Suppressor macrophage (primary cell): ENCODE measurements around the gene TERB1.
"Not testable (repeated sequence)": the region's sequence is repeated elsewhere in the genome, so short reads cannot be mapped to it uniquely, and the experiment has no call there.

ENCODE experiments used
- DNase-seq, 4 experiments: peaks; one replicate each; pipeline ENCODE4 v3.0.0-alpha.2; 2020 to 2022

Gene TERB1

DNA sequence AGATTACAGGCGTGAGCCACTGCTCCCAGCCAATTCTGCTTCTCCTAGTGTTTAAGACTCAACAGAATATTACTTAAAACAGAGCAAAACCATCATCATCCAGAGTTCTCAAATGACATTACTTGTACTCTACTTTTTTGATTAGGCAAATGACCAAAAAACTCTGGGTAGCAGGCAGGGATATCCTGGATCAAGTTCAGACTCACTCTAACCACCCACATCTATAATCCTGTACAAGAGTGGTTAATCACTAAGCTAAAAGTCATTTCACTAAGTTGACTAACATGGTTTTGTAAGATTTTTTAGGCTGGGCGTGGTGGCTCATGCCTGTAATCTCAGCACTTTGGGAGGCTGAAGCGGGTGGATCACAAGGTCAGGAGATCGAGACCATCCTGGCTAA lies 22.6 kb upstream of the TERB1 start:
- no peak for DNase-seq

DNA sequence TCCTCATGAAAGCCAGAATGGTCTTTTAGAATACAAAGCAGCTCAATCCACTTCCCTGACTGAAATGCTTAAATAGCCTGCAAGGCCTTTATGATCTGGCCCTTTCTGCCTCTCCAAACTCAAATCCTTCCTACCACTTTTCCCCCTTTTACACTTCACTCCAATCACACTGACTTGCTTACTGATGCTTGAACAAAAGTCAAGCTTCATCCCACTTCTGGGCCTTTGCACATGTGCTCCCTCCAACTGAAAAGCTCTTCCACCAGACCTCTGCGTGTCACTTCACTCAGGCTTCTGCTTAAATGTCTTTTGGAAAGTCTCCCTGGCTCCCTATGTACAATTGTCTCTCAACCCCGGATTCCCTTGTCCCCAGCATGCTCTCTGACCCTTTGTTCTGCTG lies 13.3 kb upstream of the TERB1 start:
- no peak for DNase-seq

DNA sequence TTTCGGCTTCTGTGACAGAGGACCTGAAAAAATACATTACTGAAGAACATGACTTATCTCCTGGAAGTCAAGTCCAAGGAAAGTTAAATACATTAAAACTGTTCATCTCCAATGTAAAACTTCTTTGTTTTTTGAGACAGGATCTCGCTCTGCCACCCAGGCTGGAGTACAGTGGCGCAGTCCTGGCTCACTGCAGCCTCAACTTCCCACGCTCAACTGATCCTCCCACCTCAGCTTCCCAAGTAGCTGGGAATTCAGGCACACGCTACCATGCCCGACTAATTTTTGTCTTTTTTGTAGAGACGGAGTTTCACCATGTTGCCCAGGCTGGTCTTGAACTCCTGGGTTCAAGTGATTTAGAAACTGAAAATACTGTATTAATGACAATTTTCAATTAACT lies 9.7 kb upstream of the TERB1 start:
- DNase-seq: no peak

GRCh38 chr16:66810391-66810790 lies 9.0 kb upstream of the TERB1 start:
- no peak for DNase-seq

- DNase-seq: no peak
These were observed 8.4 kb upstream of the TERB1 start for GRCh38 chr16:66809765-66810164.

DNA sequence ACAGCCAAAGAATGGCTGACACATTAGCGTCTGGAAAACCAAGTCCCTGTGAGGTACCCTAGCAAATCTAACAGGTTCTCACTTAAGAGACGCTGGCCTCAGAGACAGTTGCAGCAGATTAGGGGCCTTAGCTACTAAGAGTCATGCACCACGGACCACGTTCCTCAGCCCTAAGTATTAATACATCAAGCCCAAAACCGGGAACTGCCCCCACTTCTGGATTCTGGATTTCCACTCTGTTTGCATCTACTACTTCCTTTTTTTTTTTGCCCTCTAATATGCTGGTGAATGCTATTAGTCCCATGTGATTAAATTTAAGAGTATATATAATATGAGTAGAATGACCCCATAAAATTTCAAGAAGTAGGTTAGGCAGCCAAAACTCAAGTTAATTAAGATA lies 775 bp upstream of the TERB1 start:
- DNase-seq: peak; percentile 40 to 69 (median 62)

DNA sequence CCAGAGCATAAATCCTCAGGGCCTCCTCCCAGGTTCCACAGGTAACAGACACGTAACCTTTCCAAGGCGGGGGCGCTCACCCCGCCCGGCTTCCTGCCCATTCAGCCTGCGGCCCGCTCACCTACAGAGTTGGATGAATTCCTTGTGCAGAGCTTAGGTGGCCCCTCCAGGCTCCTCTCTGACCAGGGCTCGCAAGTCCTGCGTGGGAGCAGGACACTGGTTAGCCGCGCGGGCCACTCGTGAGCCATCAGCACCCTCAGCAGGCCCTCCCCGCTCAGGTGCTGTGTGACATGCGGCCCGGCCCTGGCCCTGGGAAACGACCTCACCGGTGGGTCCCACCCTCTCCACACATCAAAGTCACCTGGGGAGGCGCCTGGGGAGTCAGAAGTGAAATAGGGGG lies 528 bp downstream of the TERB1 start:
- no peak for DNase-seq

GRCh38 chr16:66798161-66798560 lies 3.2 kb downstream of the TERB1 start:
- no peak for DNase-seq

- not testable (repeated sequence) for DNase-seq
These were observed 7.4 kb downstream of the TERB1 start for GRCh38 chr16:66793984-66794383.

DNA sequence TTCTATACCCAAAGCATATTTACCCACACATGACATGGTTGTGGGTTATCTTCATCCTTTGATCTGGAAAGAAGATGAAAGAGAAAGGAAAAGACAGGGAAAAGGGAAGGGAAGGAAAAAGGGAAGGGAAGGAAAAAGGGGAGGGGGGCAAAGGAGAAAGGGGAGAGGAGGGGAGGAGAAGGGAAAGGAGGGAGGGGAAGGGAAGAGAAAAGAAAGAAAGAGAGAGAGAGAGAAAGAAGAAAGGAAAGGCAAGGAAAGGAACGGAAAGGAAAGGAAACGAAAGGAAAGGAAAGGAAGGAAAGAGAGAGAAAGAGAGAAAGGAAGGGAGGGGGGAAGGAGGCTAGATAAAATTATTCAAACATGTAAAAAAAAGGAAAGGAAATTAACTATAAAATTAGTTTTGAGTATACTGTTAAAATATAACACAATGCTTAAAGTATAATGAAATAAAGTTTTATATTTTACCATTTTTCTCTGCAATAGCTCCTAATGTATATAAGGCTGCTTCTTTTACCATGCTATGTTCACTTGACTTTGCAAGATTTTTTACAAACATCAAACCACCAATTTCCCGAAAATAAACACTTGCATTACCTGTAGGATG lies 11.2 kb downstream of the TERB1 start:
- DNase-seq: no peak

DNA sequence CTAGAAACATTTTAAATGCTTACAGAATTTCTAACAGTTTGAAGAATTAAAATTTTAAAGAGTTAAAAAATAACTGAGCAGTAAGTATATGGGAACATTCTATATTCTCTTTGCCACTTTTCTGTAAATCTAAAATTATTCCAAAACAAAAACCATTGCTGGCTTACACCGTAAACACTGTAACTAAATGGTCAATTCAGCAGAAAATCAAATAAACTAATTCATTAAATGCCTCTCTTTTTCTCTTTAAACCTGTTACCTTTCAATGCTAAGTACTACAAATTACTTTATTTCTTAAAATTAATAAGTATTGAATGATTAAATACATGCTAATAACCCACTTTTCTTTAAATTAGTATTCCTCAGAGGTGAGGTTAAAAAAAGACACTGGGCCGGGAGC lies 14.0 kb downstream of the TERB1 start:
- no peak for DNase-seq

DNA sequence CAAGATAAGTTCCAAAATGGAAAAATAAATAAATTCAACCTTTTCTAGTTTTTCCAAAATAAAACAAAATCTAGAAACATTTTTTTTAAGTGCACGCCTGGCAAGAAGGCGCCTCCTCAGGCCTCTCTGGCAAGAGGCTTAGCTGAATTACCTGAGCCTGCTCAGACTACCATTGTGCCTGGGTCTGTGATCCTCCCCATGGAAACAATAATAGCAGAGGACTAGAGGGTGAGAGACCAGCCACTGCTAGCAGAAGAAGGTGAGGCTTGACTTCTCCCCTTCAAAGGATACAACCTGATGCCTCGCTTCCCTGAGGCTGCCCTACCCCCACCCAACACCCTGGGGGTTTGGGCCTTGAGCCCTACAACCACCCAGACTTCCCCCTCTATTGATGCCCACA lies 14.8 kb downstream of the TERB1 start:
- no peak for DNase-seq

- no peak for DNase-seq
These were observed 24.9 kb downstream of the TERB1 start for GRCh38 chr16:66776457-66776856.

DNA sequence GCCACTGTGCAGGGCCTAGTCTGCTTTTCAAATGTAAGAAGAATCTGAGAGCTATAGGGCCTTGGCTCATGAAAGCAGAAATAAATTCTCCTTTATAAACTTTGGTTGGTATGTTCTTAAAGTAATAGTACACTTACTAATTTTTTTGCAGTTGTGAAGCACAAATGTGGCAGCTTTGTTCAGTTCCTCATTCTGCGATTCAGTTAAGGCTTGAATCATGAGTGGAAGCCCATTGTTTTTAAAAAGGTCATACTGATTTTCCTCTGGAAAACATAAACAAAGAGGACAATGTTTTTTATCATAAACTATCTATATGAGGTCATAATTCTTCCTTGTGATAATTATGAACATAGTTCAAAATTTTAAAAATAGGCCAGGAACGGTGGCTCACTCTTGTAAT lies 26.4 kb downstream of the TERB1 start:
- peak in 2 of 4 experiments; percentile 25 for DNase-seq

DNA sequence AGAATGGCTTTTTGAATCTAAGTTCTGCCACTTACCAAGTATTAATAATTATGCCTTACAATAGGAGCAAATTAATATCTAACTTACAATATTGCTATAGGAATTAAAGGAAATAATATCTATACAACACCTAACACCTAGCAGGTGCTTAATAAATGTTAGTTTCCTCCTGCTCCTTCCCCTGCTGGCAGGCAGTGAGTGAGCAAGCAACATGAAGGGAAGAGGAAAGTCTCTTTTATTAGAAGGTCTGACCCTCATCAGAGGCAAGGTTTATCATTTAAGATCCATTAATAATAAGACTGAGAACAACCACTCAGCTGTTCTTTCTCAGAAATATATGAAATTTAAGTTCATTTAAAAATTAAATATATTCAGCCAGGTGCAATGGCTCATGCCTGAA lies 43.3 kb downstream of the TERB1 start:
- DNase-seq: no peak

GRCh38 chr16:66754819-66755218 lies 46.6 kb downstream of the TERB1 start:
- DNase-seq: no peak

DNA sequence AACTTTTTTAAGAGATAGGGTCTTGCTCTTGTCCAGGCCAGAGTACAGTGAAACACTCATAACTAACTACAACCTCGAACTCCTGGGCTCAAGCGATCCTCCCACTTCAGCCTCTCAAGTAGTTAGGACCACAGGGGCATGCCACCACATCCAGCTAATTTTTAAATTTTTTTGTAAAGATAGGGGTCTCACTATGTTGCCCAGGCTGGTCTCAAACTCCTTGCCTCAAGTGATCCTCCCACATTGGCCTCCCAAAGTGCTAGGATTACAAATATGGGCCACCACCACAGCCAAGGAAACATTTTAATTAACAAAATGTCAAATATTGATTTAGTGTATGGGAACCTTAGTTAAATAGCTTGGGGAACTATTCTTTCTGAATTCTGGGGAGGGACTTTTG lies 47.2 kb downstream of the TERB1 start:
- no peak for DNase-seq

DNA sequence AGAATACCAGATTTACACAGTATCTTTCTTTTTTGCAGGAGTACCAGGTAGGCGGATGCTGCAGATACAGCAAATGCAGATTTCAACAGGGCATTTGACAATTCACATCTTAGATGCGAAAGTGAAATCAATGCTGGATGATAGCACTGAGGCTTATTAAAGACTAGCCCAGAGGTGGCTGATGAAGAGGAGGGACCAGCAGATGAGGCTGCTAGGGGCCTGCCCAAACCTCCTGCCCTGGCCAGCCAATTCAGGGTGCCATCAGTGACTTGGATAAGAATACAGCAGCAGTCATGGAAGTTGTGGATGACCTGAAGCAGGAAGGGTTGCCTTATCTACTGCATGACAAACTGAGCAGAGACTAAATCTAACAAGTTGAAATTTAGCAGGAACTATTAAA lies 48.4 kb downstream of the TERB1 start:
- no peak for DNase-seq

GRCh38 chr16:66752379-66752778 lies 49.0 kb downstream of the TERB1 start:
- DNase-seq: no peak

GRCh38 chr16:66751992-66752322 lies 49.4 kb downstream of the TERB1 start:
- no peak for DNase-seq

- DNase-seq: peak; percentile 85 to 94 (median 91)
These were observed 49.9 kb downstream of the TERB1 start, which contains the start of gene DYNC1LI2 for GRCh38 chr16:66751303-66751991. TSS of gene DYNC1LI2 (minus strand) at chr16:66751609. CDS start at chr16:66751591, 18 bp downstream.

DNA sequence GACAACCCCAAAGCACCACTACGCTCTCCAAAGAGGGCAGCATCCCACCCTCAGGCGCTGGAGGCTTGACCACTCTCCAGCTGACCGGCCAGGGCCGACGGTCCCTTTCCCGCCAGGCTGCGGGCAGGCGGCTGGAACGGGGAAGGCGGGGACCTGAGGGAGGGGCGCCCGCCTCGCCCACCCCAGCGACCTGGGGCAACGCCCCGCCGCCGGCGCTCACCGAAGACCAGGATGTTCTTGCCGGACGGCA lies 50.4 kb downstream of the TERB1 start:
- peak in 2 of 4 experiments; percentile 21 to 54 for DNase-seq

DNA sequence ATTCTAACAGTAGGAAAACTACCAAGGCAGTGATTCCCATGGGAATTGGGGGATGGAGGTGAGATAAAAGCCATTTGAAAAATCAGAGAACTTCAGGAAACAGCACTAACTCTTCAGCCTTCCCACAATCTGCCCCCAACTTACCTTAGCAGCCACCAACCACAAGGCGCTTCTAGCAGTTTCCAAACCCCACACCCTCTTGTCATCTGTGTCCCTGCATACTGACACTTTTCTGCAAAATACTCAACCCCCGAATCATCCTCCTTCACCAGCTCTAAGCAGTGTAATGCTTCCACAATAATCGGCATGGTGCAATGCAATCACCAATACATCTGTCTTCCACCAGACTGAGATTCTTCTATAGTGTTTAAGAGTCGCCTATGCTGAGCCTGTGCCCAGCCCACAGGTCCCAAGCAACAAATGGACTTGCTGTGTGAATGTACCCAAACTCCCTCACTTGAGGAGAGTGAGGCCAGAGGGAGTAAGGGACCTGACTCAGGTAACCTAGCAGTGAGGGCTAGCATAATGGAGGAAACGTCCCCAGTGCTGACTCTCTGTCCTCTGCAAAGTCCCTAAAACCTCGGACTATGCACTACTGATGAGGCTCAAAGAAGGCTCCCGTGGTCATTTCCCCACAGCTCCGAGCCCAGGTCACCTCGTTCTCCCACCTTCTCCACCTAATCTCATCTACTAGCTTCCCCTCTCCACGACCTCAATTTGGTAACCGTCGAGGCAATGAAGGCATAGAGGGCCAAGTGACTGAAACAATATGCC lies 50.9 kb downstream of the TERB1 start:
- DNase-seq: peak in 2 of 4 experiments; percentile 3 to 5

GRCh38 chr16:66746682-66747081 lies 54.7 kb downstream of the TERB1 start:
- DNase-seq: peak; percentile 85 to 94 (median 90)
